ENCODE results near the gene PARL. TPM values are rescaled to one million over a fixed set of nuclear protein-coding genes. Genes with fewer than 3 reads are reported as not detected.
"Not testable (repeated sequence)": the region's sequence is repeated elsewhere in the genome, so short reads cannot be mapped to it uniquely, and the experiment has no call there.

Gene PARL
- total and polyA plus RNA-seq, 2 of the 13 experiments (the other 11 are each of a cell fraction or from before 2014, with no cell fraction given): 46.3 to 58.6 TPM

DNA sequence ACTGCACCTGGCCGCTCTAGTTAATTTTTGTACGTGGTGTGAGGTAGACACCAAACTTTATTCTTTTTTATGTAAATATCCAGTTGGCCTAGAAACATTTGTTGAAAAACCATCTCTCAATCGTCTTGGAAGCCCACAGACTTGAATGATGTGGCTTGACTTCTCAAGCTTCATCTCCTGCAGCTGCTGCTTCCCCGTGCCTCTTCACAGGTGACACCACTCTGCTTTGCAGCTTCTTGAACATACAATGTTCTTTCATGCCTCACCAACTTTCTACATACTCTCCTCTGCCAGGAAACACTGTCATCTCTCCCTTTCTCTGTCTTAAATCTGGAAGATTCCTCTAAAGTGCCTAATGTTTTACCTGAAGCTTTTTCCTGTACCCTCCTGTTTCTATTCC is 94.9 kb downstream of the PARL start:
- H3K27me3 ChIP-seq (ENCODE audit: control insufficient read depth in 1 of 2, insufficient read depth in 2 of 2, low read length in 2 of 2): no peaks in the 10 kb centered on the region; a peak in 1 of 5 replicates
- no peak overlapping the region for H3K27ac ChIP-seq (ENCODE audit: extremely low read length, insufficient read depth, low read length)
- ChIA-PET POLR2A (no interaction called here), CTCF (ENCODE audit: low intra/inter-chr PET ratio, low total read pairs) (no interaction called here)
- no peak overlapping the region for H3K9ac ChIP-seq (ENCODE audit: insufficient read depth, low read depth, low read length)
- intact Hi-C loops (cut with micrococcal nuclease; ENCODE audit: unreplicated experiment) (no loop called here), in situ Hi-C loops (cut with HindIII; ENCODE audit: extremely low pct_ligation_motif_present, low pct_unique_long_range_greater_than_20kb) (no loop called here)
- H4K20me1 ChIP-seq (ENCODE audit: insufficient read depth, low read length): no peaks in the 10 kb centered on the region
- H3K4me1 ChIP-seq (ENCODE audit: insufficient read depth, low read length): no peaks in the 10 kb centered on the region
- no peak for DNase-seq (ENCODE audit: low spot score)
- WGBS (ENCODE audit: low lambda C conversion rate): 98% methylated on average over 4 of the region's 4 CpGs
- no peak for FAIRE-seq
- no peak for ATAC-seq
- H3K4me3 ChIP-seq (replicated peaks in 1 of 3; ENCODE audit: insufficient read depth in 1 of 3, low read depth in 2 of 3, low read length in 3 of 3): no peak overlapping the region
- peaks cover 20 to 70% of the 10 kb centered on the region in 2 experiments for H3K36me3 ChIP-seq (replicated peaks in 1 of 2; ENCODE audit: control insufficient read depth in 1 of 2, insufficient read depth in 2 of 2, low read length in 2 of 2)
- H3K79me2 ChIP-seq (ENCODE audit: insufficient read depth, low read length): no peaks in the 10 kb centered on the region
- no peak overlapping the region for H3K4me2 ChIP-seq (ENCODE audit: low read depth, low read length)
- TF ChIP-seq NCOA5 (CRISPR knock-in tag; IDR thresholded peaks at IDR 0.05) (no peak), HNRNPL (IDR thresholded peaks at IDR 0.05; ENCODE audit: low read depth, low read length) (no peak), SAFB2 (CRISPR knock-in tag; IDR thresholded peaks at IDR 0.05; ENCODE audit: borderline replicate concordance, low read depth) (no peak), PCBP2 (optimal IDR thresholded peaks at IDR 0.05; ENCODE audit: low read depth, low read length, poor library complexity, severe bottlenecking) (no peak), ZEB1 (IDR thresholded peaks at IDR 0.05; ENCODE audit: insufficient replicate concordance, low read depth) (no peak), HMG20B (CRISPR knock-in tag; conservative IDR thresholded peaks at IDR 0.05) (no peak), KMT2B (CRISPR knock-in tag; IDR thresholded peaks at IDR 0.05) (no peak)
- TF ChIP-seq, protein P1, sequence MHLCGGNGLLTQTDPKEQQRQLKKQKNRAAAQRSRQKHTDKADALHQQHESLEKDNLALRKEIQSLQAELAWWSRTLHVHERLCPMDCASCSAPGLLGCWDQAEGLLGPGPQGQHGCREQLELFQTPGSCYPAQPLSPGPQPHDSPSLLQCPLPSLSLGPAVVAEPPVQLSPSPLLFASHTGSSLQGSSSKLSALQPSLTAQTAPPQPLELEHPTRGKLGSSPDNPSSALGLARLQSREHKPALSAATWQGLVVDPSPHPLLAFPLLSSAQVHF (CRISPR knock-in tag; IDR thresholded peaks at IDR 0.05): no peak
- H3K9me3 ChIP-seq (ENCODE audit: low read length): no peaks in the 10 kb centered on the region
- H2AFZ ChIP-seq (ENCODE audit: low read length): no peak overlapping the region
- BruUV-seq (replicated peaks): no TSS peak

DNA sequence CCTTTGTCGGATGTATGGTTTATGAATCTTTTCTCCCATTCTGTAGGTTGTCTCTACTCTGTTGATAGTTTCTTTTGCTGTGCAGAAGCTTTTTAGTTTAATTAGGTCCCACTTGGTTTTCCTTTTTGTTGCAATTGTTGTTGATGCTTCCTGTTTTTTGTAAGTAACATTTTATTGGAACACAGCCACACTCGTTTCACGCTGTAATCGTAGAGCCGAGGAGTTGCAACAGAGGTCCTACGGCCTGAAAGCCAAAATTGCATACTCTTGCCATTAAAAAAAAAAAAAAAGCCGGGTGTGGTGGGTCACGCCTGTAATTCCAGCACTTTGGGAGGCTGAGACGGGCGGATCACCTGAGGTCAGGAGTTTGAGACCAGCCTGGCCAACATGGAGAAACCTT is 100.2 kb downstream of the PARL start:
- H3K27me3 ChIP-seq (ENCODE audit: control insufficient read depth in 1 of 2, insufficient read depth in 2 of 2, low read length in 2 of 2); H3K4me3 ChIP-seq (replicated peaks in 1 of 3; ENCODE audit: insufficient read depth in 1 of 3, low read depth in 2 of 3, low read length in 3 of 3); H3K9me3 ChIP-seq (ENCODE audit: low read length); CTCF ChIA-PET (ENCODE audit: low intra/inter-chr PET ratio, low total read pairs); H2AFZ ChIP-seq (ENCODE audit: low read length); BruUV-seq (replicated peaks); FAIRE-seq; H3K27ac ChIP-seq (ENCODE audit: extremely low read length, insufficient read depth, low read length); H3K4me1 ChIP-seq (ENCODE audit: insufficient read depth, low read length); POLR2A ChIA-PET; intact Hi-C loops (cut with micrococcal nuclease; ENCODE audit: unreplicated experiment); H3K4me2 ChIP-seq (ENCODE audit: low read depth, low read length); H3K79me2 ChIP-seq (ENCODE audit: insufficient read depth, low read length); in situ Hi-C loops (cut with HindIII; ENCODE audit: extremely low pct_ligation_motif_present, low pct_unique_long_range_greater_than_20kb); H3K9ac ChIP-seq (ENCODE audit: insufficient read depth, low read depth, low read length); ATAC-seq; H4K20me1 ChIP-seq (ENCODE audit: insufficient read depth, low read length); DNase-seq (ENCODE audit: low spot score): not testable (repeated sequence)
- peaks cover 20 to 63% of the 10 kb centered on the region in 2 experiments for H3K36me3 ChIP-seq (replicated peaks in 1 of 2; ENCODE audit: control insufficient read depth in 1 of 2, insufficient read depth in 2 of 2, low read length in 2 of 2)
- WGBS (ENCODE audit: low lambda C conversion rate): 96% methylated on average over 10 of the region's 10 CpGs

Data from HepG2 (cell line).